Measurements from ENCODE around the gene SLCO4C1. TPM values are rescaled to one million over a fixed set of nuclear protein-coding genes. Genes with fewer than 3 reads are reported as not detected.

Gene SLCO4C1
- total and polyA plus RNA-seq, 2 of the 13 experiments (the other 11 are each of a cell fraction or from before 2014, with no cell fraction given): 1.3 to 7.8 TPM

GRCh38 chr5:102231693-102232619 lies 64.1 kb downstream of the SLCO4C1 start:
- no peak overlapping the region for H3K27ac ChIP-seq (ENCODE audit: extremely low read length, insufficient read depth, low read length)
- ATAC-seq: no peak
- H3K9me3 ChIP-seq (ENCODE audit: low read length): no peaks in the 10 kb centered on the region
- no peaks in the 10 kb centered on the region for H3K27me3 ChIP-seq (ENCODE audit: control insufficient read depth in 1 of 2, insufficient read depth in 2 of 2, low read length in 2 of 2)
- POLR2A ChIA-PET: no interaction called here
- H2AFZ ChIP-seq (ENCODE audit: low read length): no peak overlapping the region
- no peak for FAIRE-seq
- H3K4me3 ChIP-seq (replicated peaks in 1 of 3; ENCODE audit: insufficient read depth in 1 of 3, low read depth in 2 of 3, low read length in 3 of 3): no peak overlapping the region
- BruUV-seq (replicated peaks): no TSS peak
- in situ Hi-C loops (cut with HindIII; ENCODE audit: extremely low pct_ligation_motif_present, low pct_unique_long_range_greater_than_20kb): no loop called here
- TF ChIP-seq PCBP2 (optimal IDR thresholded peaks at IDR 0.05; ENCODE audit: low read depth, low read length, poor library complexity, severe bottlenecking): no peak
- no peak for TF ChIP-seq NCOA5 (CRISPR knock-in tag; IDR thresholded peaks at IDR 0.05)
- no peak for TF ChIP-seq E2F5 (CRISPR knock-in tag; conservative IDR thresholded peaks at IDR 0.05)
- H3K4me1 ChIP-seq (ENCODE audit: insufficient read depth, low read length): no peaks in the 10 kb centered on the region
- H3K4me2 ChIP-seq (ENCODE audit: low read depth, low read length): no peak overlapping the region
- WGBS (ENCODE audit: low lambda C conversion rate): 85% methylated on average over 7 of the region's 7 CpGs
- DNase-seq (ENCODE audit: low spot score): no peak
- CTCF ChIA-PET (ENCODE audit: low intra/inter-chr PET ratio, low total read pairs): no interaction called here
- no peaks in the 10 kb centered on the region for H3K79me2 ChIP-seq (ENCODE audit: insufficient read depth, low read length)
- H4K20me1 ChIP-seq (ENCODE audit: insufficient read depth, low read length): no peaks in the 10 kb centered on the region
- no peak overlapping the region for H3K9ac ChIP-seq (ENCODE audit: insufficient read depth, low read depth, low read length)
- intact Hi-C loops (cut with micrococcal nuclease; ENCODE audit: unreplicated experiment): no loop called here
- H3K36me3 ChIP-seq (replicated peaks in 1 of 2; ENCODE audit: control insufficient read depth in 1 of 2, insufficient read depth in 2 of 2, low read length in 2 of 2): no peaks in the 10 kb centered on the region

GRCh38 chr5:102229685-102230084 lies 66.4 kb downstream of the SLCO4C1 start:
- POLR2A ChIA-PET: no interaction called here
- H3K4me3 ChIP-seq (replicated peaks in 1 of 3; ENCODE audit: insufficient read depth in 1 of 3, low read depth in 2 of 3, low read length in 3 of 3): no peak overlapping the region
- in situ Hi-C loops (cut with HindIII; ENCODE audit: extremely low pct_ligation_motif_present, low pct_unique_long_range_greater_than_20kb) (loop anchor here (5.0 kb wide), 1 partner anchor 287 kb away; no protein-coding TSS in a partner anchor), intact Hi-C loops (cut with micrococcal nuclease; ENCODE audit: unreplicated experiment) (no loop called here)
- no peak overlapping the region for H3K9ac ChIP-seq (ENCODE audit: insufficient read depth, low read depth, low read length)
- BruUV-seq (replicated peaks): no TSS peak
- CTCF ChIA-PET (ENCODE audit: low intra/inter-chr PET ratio, low total read pairs): no interaction called here
- no peaks in the 10 kb centered on the region for H4K20me1 ChIP-seq (ENCODE audit: insufficient read depth, low read length)
- no peak overlapping the region for H2AFZ ChIP-seq (ENCODE audit: low read length)
- H3K4me2 ChIP-seq (ENCODE audit: low read depth, low read length): no peak overlapping the region
- no peaks in the 10 kb centered on the region for H3K9me3 ChIP-seq (ENCODE audit: low read length)
- FAIRE-seq (no peak), ATAC-seq (no peak), DNase-seq (ENCODE audit: low spot score) (no peak)
- TF ChIP-seq CERS6 (CRISPR knock-in tag; IDR thresholded peaks at IDR 0.05) (no peak), ZBTB25 (CRISPR knock-in tag; IDR thresholded peaks at IDR 0.05) (no peak), IKZF5 (CRISPR knock-in tag; IDR thresholded peaks at IDR 0.05) (no peak), ZNF282 (IDR thresholded peaks at IDR 0.05; ENCODE audit: partially characterized antibody) (no peak), ZNF577 (CRISPR knock-in tag; IDR thresholded peaks at IDR 0.05; ENCODE audit: borderline replicate concordance, low read depth) (no peak), MZF1 (CRISPR knock-in tag; IDR thresholded peaks at IDR 0.05; ENCODE audit: borderline replicate concordance) (no peak), NFE2 (CRISPR knock-in tag; IDR thresholded peaks at IDR 0.05) (no peak), YEATS4 (CRISPR knock-in tag; IDR thresholded peaks at IDR 0.05; ENCODE audit: borderline replicate concordance) (no peak)
- no peaks in the 10 kb centered on the region for H3K27me3 ChIP-seq (ENCODE audit: control insufficient read depth in 1 of 2, insufficient read depth in 2 of 2, low read length in 2 of 2)
- no peaks in the 10 kb centered on the region for H3K4me1 ChIP-seq (ENCODE audit: insufficient read depth, low read length)
- 48% methylated on average over 1 of the region's 1 CpG for WGBS (ENCODE audit: low lambda C conversion rate)
- no peak overlapping the region for H3K27ac ChIP-seq (ENCODE audit: extremely low read length, insufficient read depth, low read length)
- no peaks in the 10 kb centered on the region for H3K36me3 ChIP-seq (replicated peaks in 1 of 2; ENCODE audit: control insufficient read depth in 1 of 2, insufficient read depth in 2 of 2, low read length in 2 of 2)
- no peaks in the 10 kb centered on the region for H3K79me2 ChIP-seq (ENCODE audit: insufficient read depth, low read length)
